Anterior cingulate cortex (tissue), 58 donors: ENCODE results near the gene USP15.
"Not testable (repeated sequence)": the region's sequence is repeated elsewhere in the genome, so short reads cannot be mapped to it uniquely, and the experiment has no call there.

Experiments used
- DNase-seq, 58 donors: peaks; one replicate each; lab custom pipeline; 2025; lab: John Stamatoyannopoulos, UW

The USP15 gene

GRCh38 chr12:62363506-62363905, 103.3 kb downstream of the USP15 start:
- no peak for DNase-seq

DNA sequence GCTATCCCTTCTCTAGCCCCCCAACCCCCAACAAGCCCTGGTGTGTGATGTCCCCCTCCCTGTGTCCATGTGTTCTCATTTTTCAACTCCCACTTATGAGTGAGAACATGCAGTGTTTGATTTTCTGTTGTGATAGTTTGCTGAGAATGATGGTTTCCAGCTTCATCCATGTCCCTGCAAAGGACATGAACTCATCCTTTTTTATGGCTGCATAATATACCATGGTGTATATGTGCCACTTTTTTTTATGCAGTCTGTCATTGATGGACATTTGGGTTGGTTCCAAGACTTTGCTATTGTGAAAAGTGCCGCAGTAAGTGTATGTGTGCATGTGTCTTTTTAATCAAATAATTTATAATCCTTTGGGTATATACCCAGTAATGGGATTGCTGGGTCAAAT, 104.5 kb downstream of the USP15 start:
- not testable (repeated sequence) for DNase-seq

- DNase-seq: not testable (repeated sequence)
Observed at GRCh38 chr12:62365846-62366245, 105.6 kb downstream of the USP15 start.

DNA sequence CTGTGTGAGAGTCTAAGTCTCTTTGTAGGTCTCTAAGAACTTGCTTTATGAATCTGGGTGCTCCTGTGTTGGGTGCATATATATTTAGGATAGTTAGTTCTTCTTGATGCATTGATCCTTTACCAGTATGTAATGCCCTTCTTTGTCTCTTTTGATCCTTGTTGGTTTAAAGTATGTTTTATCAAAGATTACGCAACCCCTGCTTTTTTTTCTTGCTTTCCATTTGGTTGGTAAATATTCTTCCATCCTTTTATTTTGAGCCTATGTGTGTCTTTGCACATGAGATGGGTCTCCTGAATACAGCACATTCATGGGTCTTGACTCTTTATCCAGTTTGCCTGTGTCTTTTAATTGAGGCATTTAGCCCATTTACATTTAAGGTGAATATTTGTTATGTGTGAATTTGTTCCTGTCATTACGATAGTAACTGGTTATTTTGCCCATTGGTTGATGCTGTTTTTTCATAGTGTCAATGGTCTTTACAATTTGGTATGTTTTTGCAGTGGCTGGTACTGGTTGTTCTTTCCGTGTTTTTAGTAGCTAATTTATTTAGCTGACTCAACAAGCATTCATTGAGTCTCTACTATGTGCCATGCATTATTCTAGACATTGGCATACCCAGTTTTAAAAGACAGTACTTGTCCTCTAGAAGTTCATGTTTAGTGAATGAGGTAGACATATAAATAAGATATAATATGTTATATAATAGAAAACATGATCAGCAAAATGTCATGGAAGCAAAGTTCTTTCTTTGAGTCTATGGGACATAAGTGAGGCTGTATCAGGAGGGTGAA, 108.4 kb downstream of the USP15 start:
- not testable (repeated sequence) for DNase-seq

DNA sequence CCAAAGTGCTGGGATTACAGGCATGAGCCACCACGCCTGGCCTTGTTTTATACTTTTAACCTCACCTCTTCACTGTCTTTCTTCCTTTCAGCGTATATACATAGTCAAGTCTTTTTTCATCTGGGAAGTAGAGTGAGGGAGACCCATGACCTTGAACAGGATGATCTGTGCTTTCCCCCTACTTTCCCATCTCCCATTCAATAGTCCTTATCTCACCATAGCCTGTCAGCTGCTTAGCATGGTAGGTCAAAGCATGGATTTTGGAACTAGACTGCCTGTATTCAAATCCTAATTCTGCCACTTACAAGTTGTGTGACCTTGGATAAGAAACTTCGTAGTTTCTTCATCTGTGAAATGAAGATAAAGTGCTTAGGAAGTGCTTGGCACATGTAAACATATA, 110.0 kb downstream of the USP15 start:
- DNase-seq: no peak

DNA sequence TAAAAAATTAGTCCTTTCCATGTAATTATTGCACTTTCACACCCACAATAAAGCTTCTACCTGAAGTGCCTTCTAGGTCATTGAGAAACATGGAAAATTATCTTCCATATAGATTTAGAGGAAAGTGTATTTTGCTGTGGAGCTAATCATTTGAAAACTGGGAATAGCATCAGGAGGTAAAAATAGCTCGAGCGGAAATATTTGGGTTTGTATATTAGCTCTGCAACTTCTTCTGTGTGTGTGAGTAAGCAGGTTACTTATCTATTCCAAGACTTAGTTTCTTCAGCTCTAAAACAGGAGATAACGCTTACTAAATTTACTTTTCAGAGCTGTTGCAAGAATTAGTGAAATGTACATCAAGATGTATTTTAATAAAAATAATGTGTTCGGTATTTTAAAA, 111.5 kb downstream of the USP15 start:
- no peak for DNase-seq

DNA sequence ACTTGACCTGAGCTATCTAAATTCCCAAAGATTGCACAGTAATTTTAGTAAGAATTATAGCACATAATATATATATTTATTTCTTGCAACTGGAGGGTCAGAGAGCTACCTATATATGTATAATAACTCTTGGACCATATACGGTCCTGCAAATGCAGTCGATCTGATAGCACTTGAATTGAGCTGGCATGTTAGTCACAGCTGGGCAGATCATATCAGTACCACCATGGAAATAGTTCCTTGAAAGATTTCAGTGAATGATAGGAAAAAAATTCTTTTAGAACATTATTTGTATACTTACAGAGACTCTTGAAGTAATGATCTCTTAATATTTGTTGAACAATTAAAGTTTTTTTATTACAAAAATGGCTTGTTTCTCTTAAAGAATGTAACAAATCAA, 111.9 kb downstream of the USP15 start:
- DNase-seq: no peak

DNA sequence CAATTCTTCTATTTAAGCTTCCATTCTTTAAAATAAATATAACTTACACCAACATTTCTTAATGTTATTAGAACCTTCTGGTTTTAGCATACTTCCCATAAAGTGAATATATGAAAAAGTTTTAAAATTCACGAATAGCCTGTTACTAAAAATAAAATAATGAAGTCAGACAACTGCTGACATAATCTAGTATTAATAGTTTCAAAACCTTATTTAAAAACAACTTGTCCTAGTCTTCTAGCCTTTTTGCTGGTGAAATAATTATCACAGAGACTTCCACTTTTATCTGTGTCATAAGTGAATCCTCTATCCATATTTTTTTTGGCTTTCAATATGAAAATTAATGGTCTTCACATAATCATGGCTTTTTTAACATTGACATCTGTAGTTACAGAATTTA, 112.6 kb downstream of the USP15 start:
- DNase-seq: no peak

DNA sequence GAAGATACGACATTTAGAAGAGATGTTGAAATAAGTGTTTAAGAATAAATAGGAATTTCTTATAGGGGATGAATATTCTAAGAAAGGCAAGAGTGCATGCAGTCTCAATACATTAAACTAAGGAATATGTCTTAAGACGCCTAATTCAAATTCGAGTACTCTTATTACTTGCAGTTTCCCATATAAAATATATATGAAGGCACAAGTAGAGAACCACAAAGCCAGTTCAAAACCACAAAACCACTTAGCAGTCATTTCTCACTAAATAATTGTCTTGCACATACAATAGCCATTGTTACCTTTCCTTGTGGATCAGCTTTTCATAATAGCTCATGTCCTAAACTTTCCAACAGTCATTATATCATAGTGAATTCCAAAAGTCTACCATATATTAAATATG, 115.4 kb downstream of the USP15 start:
- no peak for DNase-seq

DNA sequence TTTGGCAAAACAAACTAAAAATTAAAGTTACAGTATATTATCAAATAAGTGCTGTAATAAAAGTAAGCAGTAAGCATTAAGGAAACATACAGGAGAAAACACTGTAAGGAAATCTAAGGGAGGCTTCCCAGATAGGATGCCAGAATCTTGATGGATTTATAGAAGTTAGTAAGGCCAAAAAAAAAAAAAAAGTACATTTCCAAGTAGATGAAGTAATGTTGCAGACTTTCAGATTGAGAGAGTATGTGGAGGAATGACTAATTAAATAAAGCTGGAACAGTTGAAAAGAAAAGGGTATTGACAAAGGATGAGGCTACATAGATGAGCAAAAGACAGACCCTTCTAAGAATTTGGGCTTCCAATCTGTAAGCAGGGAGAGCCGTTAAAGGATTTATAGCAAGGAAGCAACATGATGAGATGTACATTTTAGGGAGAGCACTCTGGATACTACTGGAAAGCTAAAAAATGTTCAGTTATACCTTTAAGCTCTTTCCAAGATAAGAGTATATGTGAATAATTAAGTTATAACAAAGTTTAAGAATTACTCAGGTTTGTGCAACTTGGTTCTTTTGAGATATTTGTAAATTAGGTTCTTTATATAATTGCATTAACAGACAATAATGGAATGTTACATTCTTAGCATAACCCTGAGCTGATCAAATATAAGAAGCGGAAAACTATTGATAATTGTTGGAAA, 119.0 kb downstream of the USP15 start:
- no peak for DNase-seq

DNA sequence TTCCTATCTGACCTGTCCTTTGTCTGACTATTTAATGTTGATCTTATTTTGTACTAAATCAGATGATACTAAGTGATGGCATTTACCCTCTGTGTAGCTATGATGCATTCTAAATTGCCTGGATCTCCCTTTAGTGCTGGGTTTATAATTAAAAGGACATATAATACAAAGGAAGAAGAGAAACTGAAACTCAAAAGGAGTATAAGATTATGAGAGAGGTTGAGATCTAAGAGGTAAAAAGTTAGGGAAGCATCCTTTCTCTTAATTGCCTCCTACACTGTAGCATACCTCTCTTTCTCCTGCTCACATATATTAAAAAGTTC, 119.5 kb downstream of the USP15 start:
- DNase-seq: no peak

DNA sequence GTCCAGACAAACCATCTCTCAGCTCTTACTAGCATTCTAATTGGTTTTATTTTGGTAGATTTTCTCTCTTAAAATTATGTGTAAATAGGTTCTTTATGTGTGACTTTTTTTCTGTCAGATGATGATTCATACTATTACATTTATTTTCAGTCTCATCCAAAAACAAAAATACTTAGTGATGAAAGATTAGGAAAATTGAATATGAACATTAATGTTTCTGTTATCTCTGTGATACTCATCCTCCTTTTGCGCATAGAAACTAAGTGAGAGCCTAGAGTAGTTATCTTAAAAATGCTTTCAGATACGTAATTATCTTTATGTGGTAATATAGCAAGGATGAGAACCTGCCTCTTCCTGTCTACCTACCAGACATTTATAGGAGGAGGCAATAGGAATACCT, 122.3 kb downstream of the USP15 start:
- no peak for DNase-seq

- no peak for DNase-seq
Observed at GRCh38 chr12:62396750-62397149, 136.5 kb downstream of the USP15 start.

DNA sequence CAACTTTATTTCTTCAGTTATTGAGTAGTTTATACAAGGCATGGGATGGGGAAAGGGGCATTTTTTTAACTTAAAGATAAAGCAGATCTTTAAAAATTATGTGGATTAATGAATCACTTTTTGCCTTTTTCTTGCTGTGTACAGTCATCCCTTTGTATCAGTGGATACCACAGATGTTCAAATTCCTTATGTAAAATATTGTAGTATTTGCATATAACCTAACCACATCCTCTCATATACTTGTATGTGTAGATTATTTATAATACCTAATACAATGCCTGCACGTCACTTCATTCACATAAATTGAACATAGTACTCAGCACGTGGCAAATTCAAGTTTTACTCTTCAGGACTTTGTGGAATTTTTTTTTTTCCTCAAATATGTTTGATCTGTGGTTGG, 139.9 kb downstream of the USP15 start:
- DNase-seq: no peak

- no peak for DNase-seq
Observed at GRCh38 chr12:62401631-62402030, 141.4 kb downstream of the USP15 start.

DNA sequence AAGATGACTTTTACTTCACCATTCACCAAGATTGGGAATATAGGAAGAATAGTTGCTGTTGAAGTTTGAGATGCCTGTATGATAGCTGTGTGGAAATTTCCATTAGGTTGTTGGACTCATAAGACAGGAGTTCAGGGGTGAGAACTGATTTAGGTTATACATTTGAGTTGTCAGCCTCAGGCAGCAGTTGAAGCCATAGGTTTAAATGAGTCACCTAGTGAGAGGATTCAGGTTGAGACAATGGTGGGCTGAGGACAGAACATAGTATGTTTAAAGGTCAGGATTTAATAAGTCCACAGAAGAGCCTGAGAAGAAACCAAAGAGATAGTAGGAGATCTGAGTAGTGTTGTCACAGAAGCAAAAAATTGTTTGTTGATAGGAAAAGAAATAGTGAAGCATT, 142.8 kb downstream of the USP15 start:
- DNase-seq: no peak

DNA sequence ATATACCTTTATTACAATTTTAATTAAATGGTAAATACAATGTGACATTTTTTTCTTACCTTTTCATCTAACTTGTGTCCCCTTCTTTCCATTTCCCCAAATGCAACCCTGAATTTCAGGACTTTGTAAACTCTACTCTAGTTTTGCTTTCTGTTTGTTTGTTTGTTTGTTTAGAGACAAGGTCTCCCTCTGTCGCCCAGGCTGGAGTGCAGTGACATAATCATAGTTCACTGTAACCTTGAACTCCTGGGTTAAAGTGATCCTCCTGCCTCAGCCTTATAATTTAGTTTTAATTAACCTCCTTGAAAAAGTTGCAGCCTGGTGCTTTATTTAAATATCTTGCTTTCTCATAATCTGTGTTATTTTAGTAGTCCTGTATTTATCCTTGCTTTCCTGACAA, 147.4 kb downstream of the USP15 start:
- DNase-seq: no peak

- no peak for DNase-seq
Observed at GRCh38 chr12:62409068-62409467, 148.9 kb downstream of the USP15 start.

DNA sequence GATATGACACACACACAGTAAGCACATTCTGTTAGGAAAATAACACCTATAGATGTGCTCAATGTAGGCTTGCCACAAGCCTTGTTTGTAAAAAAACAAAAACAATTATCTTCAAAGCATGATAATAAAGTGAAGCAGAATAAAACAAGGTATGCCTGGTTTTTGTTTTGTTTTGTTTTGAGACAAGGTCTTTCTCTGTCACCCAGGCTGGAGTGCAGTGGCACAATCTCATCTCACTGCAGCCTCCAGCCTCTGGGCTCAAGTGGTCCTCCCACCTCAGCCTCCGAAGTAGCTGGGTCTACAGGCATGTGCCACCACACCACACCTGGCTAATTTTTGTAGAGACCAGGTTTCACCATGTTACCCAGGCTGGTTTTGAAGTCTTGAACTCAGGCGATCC, 154.0 kb downstream of the USP15 start:
- DNase-seq: no peak

- no peak for DNase-seq
Observed at GRCh38 chr12:62426089-62426488, 165.9 kb downstream of the USP15 start.

DNA sequence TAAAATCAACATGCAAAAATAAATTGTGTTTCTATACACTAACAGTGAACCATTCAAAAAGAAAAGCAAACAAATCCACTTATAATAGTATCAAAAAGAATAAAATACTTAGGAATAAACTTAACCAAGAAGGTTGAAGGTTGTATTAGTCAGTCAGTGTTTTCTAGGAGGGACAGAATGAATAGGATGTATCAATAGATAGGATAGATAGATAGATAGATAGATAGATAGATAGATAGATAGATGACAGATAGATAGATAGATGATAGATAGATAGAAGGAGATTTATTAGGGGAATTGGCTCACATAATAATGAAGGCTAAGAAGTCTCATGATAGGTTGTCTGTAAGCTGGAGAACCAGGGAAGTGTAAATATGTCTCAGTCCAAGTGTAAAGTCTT, 169.3 kb downstream of the USP15 start:
- no peak for DNase-seq

GRCh38 chr12:62434494-62435302, 174.5 kb downstream of the USP15 start:
- DNase-seq: no peak
